Heart left ventricle (tissue), 16 donors: ENCODE results near the gene TPST2. TPM values are rescaled to one million over a fixed set of nuclear protein-coding genes. Genes with fewer than 3 reads are reported as not detected.

Source experiments
- ATAC-seq, 4 donors: fragments of 200-7000 bp; cut with Tn5 transposase; one replicate each; pipeline ENCODE4 v1.9.1; 2020 to 2022; ENCODE audit warnings: moderate library complexity in 4 of 4, mild to moderate bottlenecking in 3 of 4, moderate number of reproducible peaks in 1 of 4
- DNase-seq, 5 donors: peaks; one replicate each; pipeline ENCODE4 v3.0.0-alpha.2; 2020
- H3K27ac ChIP-seq, 12 donors: fragments of 200-600 bp; sonication (generic) in 4 of 12; one replicate each; pipeline versions ENCODE4 v1.5.0 to v1.8.0; 2016 to 2022; ENCODE audit warnings: mild to moderate bottlenecking in 2 of 12
- H3K27me3 ChIP-seq, 9 donors: fragments of 200-600 bp; sonication (generic) in 2 of 9; one replicate each; pipeline versions ENCODE4 v1.5.1 to v1.8.0; 2016 to 2022; ENCODE audit warnings: mild to moderate bottlenecking in 3 of 9
- H3K36me3 ChIP-seq, 9 donors: fragments of 200-600 bp; sonication (generic) in 2 of 9; one replicate each; pipeline versions ENCODE4 v1.5.0 to v1.8.0; 2018 to 2022; ENCODE audit warnings: mild to moderate bottlenecking in 2 of 9
- H3K4me1 ChIP-seq, 12 donors: fragments of 200-600 bp; sonication (generic) in 4 of 12; one replicate each; pipeline versions ENCODE4 v1.5.0 to v1.8.0; 2016 to 2022; ENCODE audit warnings: mild to moderate bottlenecking in 3 of 12
- H3K4me3 ChIP-seq, 12 donors: fragments of 200-600 bp; sonication (generic) in 4 of 12; one replicate each; pipeline versions ENCODE4 v1.5.0 to v1.8.0; 2017 to 2022; ENCODE audit warnings: mild to moderate bottlenecking in 9 of 12, moderate library complexity in 4 of 12
- H3K9me3 ChIP-seq, 12 donors: fragments of 200-600 bp; sonication (generic) in 4 of 12; one replicate each; pipeline versions ENCODE4 v1.5.0 to v1.8.0; 2016 to 2022; ENCODE audit warnings: mild to moderate bottlenecking in 1 of 12
- CTCF ChIP-seq, 12 donors: fragments of 200-600 bp; sonication (generic) in 4 of 12; IDR thresholded peaks; one replicate each; pipeline versions ENCODE4 v1.5.0 to v1.8.0; 2018 to 2022; ENCODE audit warnings: antibody characterized with exemption in 12 of 12, mild to moderate bottlenecking in 5 of 12
- POLR2A ChIP-seq, 2 donors: fragments of 450-650 bp; IDR thresholded peaks; one replicate each; pipeline ENCODE4 v1.6.1; 2017; ENCODE audit warnings: antibody characterized with exemption in 2 of 2, mild to moderate bottlenecking in 2 of 2, moderate library complexity in 2 of 2
- WGBS, 4 donors: extraction: QIAGEN DNeasy Blood & Tissue Kit in 2 of 4; methylation state at CpG; one replicate each; pipeline versions ENCODE4 v1.1.5 to v1.1.7; 2013 to 2018; 5-methylcytosine and 5-hydroxymethylcytosine counted together
- intact Hi-C, 10 donors: fragments of 100-400 bp; cut with DNase I; formaldehyde crosslinking; loops; one replicate each; pipeline versions ENCODE4 v1.11.1 to v1.14.2; 2022
- polyA plus RNA-seq, 2 donors: library from polyadenylated mRNA; stranded (reverse); fragments of 200-250 nt; gene quantifications; one replicate each; pipeline ENCODE4 v1.2.3, GENCODE V29; 2013
- total RNA-seq, 9 donors: library from RNA; depleted of rRNA in 2 of 9; stranded (reverse); fragments of >200 nt in 2 of 9; fragmentation: NEBNext Ultra II Directional in 3 of 9; extraction: Animal tissue kit (Norgen Biotek cat#: 25700) in 3 of 9; gene quantifications; one replicate each; pipeline versions ENCODE4 v1.1.0 to v1.2.4, GENCODE V29; 2016 to 2023
- donor health status: ischemic (EF 13 %, LVEDD 7.1; RV severe dilation, severe dysfunction).
- donor health status: healthy with polysubstance abuse.
- donor health status: DM: no; HTN: yes; CAD: no.
- donor health status: DM: no; HTN: no; CAD: no.
- donor health status: ischemic (EF 25% LVEDD 6.9; RV normal size, moderate dysfunction).
- donor health status: ischemic (EF 25% LVEDD 5.7; RV mildly dilated, moderate dysfunction).
- donor health status: healthy.
- donor health status: DM: yes; HTN: yes; CAD: no.
- donor health status: ischemic (EF 35%, LVEDD 5.7; RV mildly dilated, moderate dysfunction).
- donor health status: nonischemic (EF 11% LVEDD 7.7; RV severe dilation, severe dysfunction).
- donor health status: DM: yes; HTN: yes; CAD: no.
- donor health status: PGD.
- donor health status: ischemic (EF 29% LVEDD 5.4; RV normal size, mild dysfunction).
- donor health status: nonischemic (EF 23%, LVEDD 6.1; RV moderate dilation, normal function).

The TPST2 gene
- total and polyA plus RNA-seq, 11 donors: 12.1 to 103 (median 25.2) TPM

- intact Hi-C loops: loop anchor here in 1 of 10 donors (10.0 kb wide), 1 partner anchor 69 kb away; the partner anchor contains the start of gene TFIP11
Observed at GRCh38 chr22:26584010-26584409, 5.9 kb downstream of the TPST2 start.

GRCh38 chr22:26581633-26582168 is 8.2 kb downstream of the TPST2 start:
- intact Hi-C loops: loop anchor here in 1 of 10 donors (10.0 kb wide), 1 partner anchor 67 kb away; the partner anchor contains the start of gene TFIP11
- Histone ChIP-seq H3K4me3 (no peak overlapping the region), H3K36me3 (peaks cover 0 to 18% (median 7%) of the 10 kb centered on the region in 9 donors), H3K27ac (no peak overlapping the region), H3K27me3 (no peaks in the 10 kb centered on the region), H3K4me1 (peaks cover 4 to 52% (median 33%) of the 10 kb centered on the region in 12 donors), H3K9me3 (no peaks in the 10 kb centered on the region)
- ATAC-seq (no peak), DNase-seq (no peak)
- TF ChIP-seq POLR2A (IDR thresholded peaks at IDR 0.05) (no peak), CTCF (IDR thresholded peaks at IDR 0.05) (no peak)
- 94 to 97% (median 96%) methylated on average over 8 of the region's 8 CpGs for WGBS, 4 donors

More at GRCh38 chr22:26584010-26584409, 5.9 kb downstream of the TPST2 start:
- H3K27ac ChIP-seq: peak overlapping the region in 1 of 12 donors; percentile 17
- peaks cover 0 to 18% (median 7%) of the 10 kb centered on the region in 9 donors for H3K36me3 ChIP-seq
- DNase-seq (no peak), ATAC-seq (no peak)
- H3K4me1 ChIP-seq: peaks cover 6 to 67% (median 37%) of the 10 kb centered on the region in 12 donors
- H3K4me3 ChIP-seq: no peak overlapping the region
- 69 to 81% (median 75%) methylated on average over 4 of the region's 4 CpGs for WGBS, 4 donors
- no peaks in the 10 kb centered on the region for H3K27me3 ChIP-seq
- TF ChIP-seq CTCF (IDR thresholded peaks at IDR 0.05) (no peak), POLR2A (IDR thresholded peaks at IDR 0.05) (no peak)
- H3K9me3 ChIP-seq: peaks cover 0 to 4% (median 0%) of the 10 kb centered on the region in 12 donors

- 0 to 69% (median 46%) methylated on average over 1 of the region's 1 CpG for WGBS, 4 donors
- peaks cover 0 to 18% (median 7%) of the 10 kb centered on the region in 9 donors for H3K36me3 ChIP-seq
- no peaks in the 10 kb centered on the region for H3K9me3 ChIP-seq
- H3K27me3 ChIP-seq: no peaks in the 10 kb centered on the region
- peaks cover 1 to 52% (median 32%) of the 10 kb centered on the region in 12 donors for H3K4me1 ChIP-seq
- no peak overlapping the region for H3K27ac ChIP-seq
- DNase-seq (no peak), ATAC-seq (no peak)
- no peak overlapping the region for H3K4me3 ChIP-seq
- intact Hi-C loops: loop anchor here in 1 of 10 donors (10.0 kb wide), 1 partner anchor 66 kb away; the partner anchor contains the start of gene TFIP11
- TF ChIP-seq POLR2A (IDR thresholded peaks at IDR 0.05) (no peak), CTCF (IDR thresholded peaks at IDR 0.05) (no peak)
Observed at GRCh38 chr22:26581026-26581425, 8.9 kb downstream of the TPST2 start.

- Histone ChIP-seq H3K9me3 (no peaks in the 10 kb centered on the region), H3K36me3 (peaks cover 0 to 18% (median 7%) of the 10 kb centered on the region in 9 donors), H3K27me3 (no peaks in the 10 kb centered on the region), H3K27ac (peak overlapping the region in 1 of 12 donors; percentile 60), H3K4me1 (peaks cover 0 to 51% (median 27%) of the 10 kb centered on the region in 12 donors), H3K4me3 (no peak overlapping the region)
- 78 to 85% (median 79%) methylated on average over 13 of the region's 13 CpGs for WGBS, 4 donors
- intact Hi-C loops: loop anchor here in 1 of 10 donors (10.0 kb wide), 1 partner anchor 66 kb away; the partner anchor contains the start of gene TFIP11
- ATAC-seq: no peak
- DNase-seq: no peak
- no peak for TF ChIP-seq POLR2A (IDR thresholded peaks at IDR 0.05)
- no peak for TF ChIP-seq CTCF (IDR thresholded peaks at IDR 0.05)
Observed at GRCh38 chr22:26580240-26580962, 9.5 kb downstream of the TPST2 start.
